ENCODE measurements around the gene ADRB1.

DNA sequence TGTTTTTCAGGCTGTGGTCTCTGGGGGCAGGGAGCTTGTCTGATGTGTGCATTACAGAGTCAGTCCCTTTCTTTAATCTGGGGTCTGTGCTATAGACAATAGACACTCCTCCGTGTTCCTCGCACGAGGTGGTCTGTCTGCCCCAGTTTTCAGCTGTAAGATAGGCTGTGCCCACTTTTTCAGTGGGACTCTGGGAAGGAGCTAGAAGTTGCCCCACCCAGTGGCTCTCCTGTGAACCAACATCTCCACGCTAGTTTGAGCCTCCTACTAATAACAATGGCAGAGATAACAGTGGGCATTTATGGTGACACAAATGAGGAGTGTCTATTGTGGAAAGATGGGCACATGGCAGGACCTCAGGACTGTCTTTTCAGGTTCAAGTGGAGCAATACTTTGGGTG is 44.0 kb downstream of the ADRB1 start:
- TF ChIP-seq CTCF (conservative IDR thresholded peaks at IDR 0.05; ENCODE audit: low read length) (peak; percentile 59), EZH2phosphoT487 (IDR thresholded peaks at IDR 0.05; ENCODE audit: borderline replicate concordance) (no peak)

Data from Loucy (cell line).